ENCODE data around the gene RGPD3. TPM values are rescaled to one million over a fixed set of nuclear protein-coding genes. Genes with fewer than 3 reads are reported as not detected.
"Not testable (repeated sequence)": the region's sequence is repeated elsewhere in the genome, so short reads cannot be mapped to it uniquely, and the experiment has no call there.

Gene RGPD3
- total RNA-seq (2012; rRNA removed), result under 0.01 and 0.22 TPM in 2 replicates

- H3K9ac ChIP-seq (ENCODE audit: low read depth, low read length); H3K9me3 ChIP-seq (replicated peaks; ENCODE audit: low read length); H3K27me3 ChIP-seq (ENCODE audit: control insufficient read depth, insufficient read depth, low read length); H3K4me2 ChIP-seq (ENCODE audit: low read length); H3K4me1 ChIP-seq (ENCODE audit: control insufficient read depth, insufficient read depth, low read length); H3K4me3 ChIP-seq (ENCODE audit: low read length); H3K36me3 ChIP-seq (ENCODE audit: insufficient read depth, low read length): not testable (repeated sequence)
Observed at GRCh38 chr2:106468107-106468506, at the start of gene RGPD3. Gene RGPD3, minus strand, starts transcription at chr2:106468413. Its CDS starts 125 bp downstream, at chr2:106468288.

GRCh38 chr2:106517329-106517728, 49.1 kb upstream of the RGPD3 start:
- H3K9ac ChIP-seq (ENCODE audit: low read depth, low read length), result no peak overlapping the region
- H3K27me3 ChIP-seq (ENCODE audit: control insufficient read depth, insufficient read depth, low read length), result no peaks in the 10 kb centered on the region
- H3K36me3 ChIP-seq (ENCODE audit: insufficient read depth, low read length), result no peaks in the 10 kb centered on the region
- H3K4me3 ChIP-seq (ENCODE audit: low read length), result no peak overlapping the region
- no peak overlapping the region for H3K4me2 ChIP-seq (ENCODE audit: low read length)
- no peaks in the 10 kb centered on the region for H3K9me3 ChIP-seq (replicated peaks; ENCODE audit: low read length)
- H3K4me1 ChIP-seq (ENCODE audit: control insufficient read depth, insufficient read depth, low read length), result no peaks in the 10 kb centered on the region

- no peaks in the 10 kb centered on the region for H3K9me3 ChIP-seq (replicated peaks; ENCODE audit: low read length)
- H3K4me1 ChIP-seq (ENCODE audit: control insufficient read depth, insufficient read depth, low read length), result no peaks in the 10 kb centered on the region
- no peak overlapping the region for H3K9ac ChIP-seq (ENCODE audit: low read depth, low read length)
- H3K27me3 ChIP-seq (ENCODE audit: control insufficient read depth, insufficient read depth, low read length), result no peaks in the 10 kb centered on the region
- H3K4me3 ChIP-seq (ENCODE audit: low read length), result no peak overlapping the region
- no peak overlapping the region for H3K4me2 ChIP-seq (ENCODE audit: low read length)
- H3K36me3 ChIP-seq (ENCODE audit: insufficient read depth, low read length), result no peaks in the 10 kb centered on the region
Observed at GRCh38 chr2:106516864-106517263, 48.7 kb upstream of the RGPD3 start.

GRCh38 chr2:106516436-106516835, 48.2 kb upstream of the RGPD3 start:
- Histone ChIP-seq H3K9ac (ENCODE audit: low read depth, low read length) (no peak overlapping the region), H3K4me1 (ENCODE audit: control insufficient read depth, insufficient read depth, low read length) (no peaks in the 10 kb centered on the region), H3K4me3 (ENCODE audit: low read length) (no peak overlapping the region), H3K27me3 (ENCODE audit: control insufficient read depth, insufficient read depth, low read length) (no peaks in the 10 kb centered on the region), H3K36me3 (ENCODE audit: insufficient read depth, low read length) (no peaks in the 10 kb centered on the region), H3K9me3 (replicated peaks; ENCODE audit: low read length) (no peaks in the 10 kb centered on the region), H3K4me2 (ENCODE audit: low read length) (no peak overlapping the region)

- not testable (repeated sequence) for H3K4me2 ChIP-seq (ENCODE audit: low read length); H3K9ac ChIP-seq (ENCODE audit: low read depth, low read length); H3K9me3 ChIP-seq (replicated peaks; ENCODE audit: low read length); H3K36me3 ChIP-seq (ENCODE audit: insufficient read depth, low read length); H3K27me3 ChIP-seq (ENCODE audit: control insufficient read depth, insufficient read depth, low read length); H3K4me3 ChIP-seq (ENCODE audit: low read length); H3K4me1 ChIP-seq (ENCODE audit: control insufficient read depth, insufficient read depth, low read length)
Observed at GRCh38 chr2:106514827-106515226, 46.6 kb upstream of the RGPD3 start.

- not testable (repeated sequence) for H3K4me2 ChIP-seq (ENCODE audit: low read length); H3K27me3 ChIP-seq (ENCODE audit: control insufficient read depth, insufficient read depth, low read length); H3K4me1 ChIP-seq (ENCODE audit: control insufficient read depth, insufficient read depth, low read length); H3K9ac ChIP-seq (ENCODE audit: low read depth, low read length); H3K36me3 ChIP-seq (ENCODE audit: insufficient read depth, low read length); H3K4me3 ChIP-seq (ENCODE audit: low read length); H3K9me3 ChIP-seq (replicated peaks; ENCODE audit: low read length)
Observed at GRCh38 chr2:106513391-106513790, 45.2 kb upstream of the RGPD3 start.

GRCh38 chr2:106511934-106512333, 43.7 kb upstream of the RGPD3 start:
- not testable (repeated sequence) for H3K36me3 ChIP-seq (ENCODE audit: insufficient read depth, low read length); H3K9me3 ChIP-seq (replicated peaks; ENCODE audit: low read length); H3K9ac ChIP-seq (ENCODE audit: low read depth, low read length); H3K4me1 ChIP-seq (ENCODE audit: control insufficient read depth, insufficient read depth, low read length); H3K27me3 ChIP-seq (ENCODE audit: control insufficient read depth, insufficient read depth, low read length)
- Histone ChIP-seq H3K4me3 (ENCODE audit: low read length) (peak overlapping the region; percentile 39), H3K4me2 (ENCODE audit: low read length) (peak overlapping the region; percentile 58)

GRCh38 chr2:106511476-106511901, 43.3 kb upstream of the RGPD3 start:
- H3K4me1 ChIP-seq (ENCODE audit: control insufficient read depth, insufficient read depth, low read length); H3K9me3 ChIP-seq (replicated peaks; ENCODE audit: low read length); H3K36me3 ChIP-seq (ENCODE audit: insufficient read depth, low read length); H3K9ac ChIP-seq (ENCODE audit: low read depth, low read length); H3K27me3 ChIP-seq (ENCODE audit: control insufficient read depth, insufficient read depth, low read length): not testable (repeated sequence)
- H3K4me3 ChIP-seq (ENCODE audit: low read length), result peak overlapping the region; percentile 39
- H3K4me2 ChIP-seq (ENCODE audit: low read length), result peak overlapping the region; percentile 58

GRCh38 chr2:106510791-106511190, 42.6 kb upstream of the RGPD3 start:
- not testable (repeated sequence) for H3K4me3 ChIP-seq (ENCODE audit: low read length); H3K4me1 ChIP-seq (ENCODE audit: control insufficient read depth, insufficient read depth, low read length); H3K36me3 ChIP-seq (ENCODE audit: insufficient read depth, low read length); H3K4me2 ChIP-seq (ENCODE audit: low read length); H3K9ac ChIP-seq (ENCODE audit: low read depth, low read length); H3K9me3 ChIP-seq (replicated peaks; ENCODE audit: low read length); H3K27me3 ChIP-seq (ENCODE audit: control insufficient read depth, insufficient read depth, low read length)

GRCh38 chr2:106509374-106509770, 41.2 kb upstream of the RGPD3 start:
- H3K9me3 ChIP-seq (replicated peaks; ENCODE audit: low read length); H3K9ac ChIP-seq (ENCODE audit: low read depth, low read length); H3K4me1 ChIP-seq (ENCODE audit: control insufficient read depth, insufficient read depth, low read length); H3K4me2 ChIP-seq (ENCODE audit: low read length); H3K4me3 ChIP-seq (ENCODE audit: low read length); H3K27me3 ChIP-seq (ENCODE audit: control insufficient read depth, insufficient read depth, low read length); H3K36me3 ChIP-seq (ENCODE audit: insufficient read depth, low read length): not testable (repeated sequence)

GRCh38 chr2:106508660-106509373, 40.6 kb upstream of the RGPD3 start:
- not testable (repeated sequence) for H3K27me3 ChIP-seq (ENCODE audit: control insufficient read depth, insufficient read depth, low read length); H3K4me2 ChIP-seq (ENCODE audit: low read length); H3K9ac ChIP-seq (ENCODE audit: low read depth, low read length); H3K9me3 ChIP-seq (replicated peaks; ENCODE audit: low read length); H3K4me1 ChIP-seq (ENCODE audit: control insufficient read depth, insufficient read depth, low read length); H3K4me3 ChIP-seq (ENCODE audit: low read length); H3K36me3 ChIP-seq (ENCODE audit: insufficient read depth, low read length)

- H3K36me3 ChIP-seq (ENCODE audit: insufficient read depth, low read length); H3K4me1 ChIP-seq (ENCODE audit: control insufficient read depth, insufficient read depth, low read length); H3K9me3 ChIP-seq (replicated peaks; ENCODE audit: low read length); H3K9ac ChIP-seq (ENCODE audit: low read depth, low read length); H3K4me2 ChIP-seq (ENCODE audit: low read length); H3K27me3 ChIP-seq (ENCODE audit: control insufficient read depth, insufficient read depth, low read length); H3K4me3 ChIP-seq (ENCODE audit: low read length): not testable (repeated sequence)
Observed at GRCh38 chr2:106506002-106506687, 37.9 kb upstream of the RGPD3 start.

All from skeletal muscle satellite cell (primary cell).